HG02623 (cell line): Measurements from ENCODE around the gene TMED10.

ENCODE experiments used
- ATAC-seq: cut with Tn5 transposase; IDR thresholded peaks from one replicate; pipeline ENCODE4 v1.9.1; 2021; ENCODE audit warnings: moderate library complexity; ENCODE audit not compliant: unreplicated experiment

Gene TMED10

DNA sequence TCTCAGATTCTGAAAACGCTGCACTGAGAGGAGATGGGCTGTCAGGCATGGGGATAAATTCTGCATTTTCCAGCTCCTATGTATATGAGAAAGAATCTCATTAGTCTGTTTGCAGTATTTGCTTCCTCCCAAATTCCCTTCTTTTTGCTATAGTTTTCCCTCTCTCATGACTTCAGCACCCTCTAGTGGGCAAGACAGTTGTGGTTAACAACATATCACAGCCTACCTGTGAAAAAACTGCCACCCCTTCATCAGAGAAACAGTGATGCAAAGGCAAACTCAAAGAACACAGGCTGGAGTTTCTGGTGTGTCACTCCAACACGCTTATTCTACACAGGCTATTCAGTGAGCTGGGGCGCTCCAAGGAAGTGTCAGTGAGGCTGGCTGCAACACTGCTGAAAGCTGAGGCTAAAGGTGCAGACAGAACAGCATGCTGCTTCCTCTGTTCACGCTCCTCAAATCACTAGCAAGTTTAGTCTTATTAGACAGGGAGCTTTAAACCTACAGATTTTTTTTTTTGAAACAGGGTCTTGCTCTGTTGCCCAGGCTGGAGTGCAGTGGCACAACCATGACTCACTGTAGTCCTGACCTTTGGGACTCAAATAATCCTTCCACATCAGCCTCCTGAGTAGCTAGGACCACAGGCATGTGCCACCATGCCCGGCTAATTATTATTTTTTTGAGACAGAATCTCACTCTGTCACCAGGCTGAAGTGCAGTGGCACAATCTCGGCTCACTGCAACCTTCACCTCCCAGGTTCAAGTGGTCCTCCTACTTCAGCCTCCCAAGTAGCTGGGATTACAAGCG is 87.6 kb downstream of the TMED10 start:
- no peak for ATAC-seq

DNA sequence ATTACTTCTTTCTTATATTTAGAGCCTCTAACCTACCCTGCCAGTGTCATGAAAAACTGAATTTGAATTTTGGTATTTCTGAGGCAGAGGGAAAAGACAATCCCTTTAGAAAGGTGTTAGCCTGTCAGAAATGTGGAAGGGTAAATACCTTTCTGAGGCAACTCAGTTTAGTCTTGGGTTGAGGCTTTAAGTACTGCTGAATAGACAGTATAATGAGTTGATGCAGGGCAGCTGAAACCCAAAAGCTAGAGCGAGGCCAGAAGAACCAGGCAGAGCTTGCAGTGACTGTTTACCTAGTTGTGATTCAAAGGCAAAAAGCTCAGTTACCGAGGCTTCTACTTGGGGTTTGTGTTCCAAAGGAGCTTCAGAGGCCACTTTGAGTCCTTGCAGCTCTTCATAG is 88.3 kb downstream of the TMED10 start:
- no peak for ATAC-seq

DNA sequence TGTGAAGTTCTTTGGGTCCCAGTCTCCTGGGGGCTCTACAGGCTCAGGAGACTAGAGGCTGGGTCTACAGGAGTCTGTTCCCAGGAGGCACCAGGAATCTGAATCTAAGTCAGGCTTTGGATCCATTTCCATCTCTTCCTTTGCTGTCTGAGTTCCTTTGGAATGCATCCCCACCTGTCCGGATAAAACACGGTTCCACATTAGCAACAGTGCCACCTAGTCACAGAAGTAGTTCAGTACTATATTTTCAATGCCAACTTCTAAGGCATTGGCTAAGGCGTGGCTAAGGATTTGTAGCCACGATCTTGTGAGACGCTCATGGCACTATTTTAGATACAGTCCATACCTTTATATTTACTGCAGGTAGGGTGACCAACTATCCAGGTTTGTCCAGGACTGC is 91.9 kb downstream of the TMED10 start:
- no peak for ATAC-seq

DNA sequence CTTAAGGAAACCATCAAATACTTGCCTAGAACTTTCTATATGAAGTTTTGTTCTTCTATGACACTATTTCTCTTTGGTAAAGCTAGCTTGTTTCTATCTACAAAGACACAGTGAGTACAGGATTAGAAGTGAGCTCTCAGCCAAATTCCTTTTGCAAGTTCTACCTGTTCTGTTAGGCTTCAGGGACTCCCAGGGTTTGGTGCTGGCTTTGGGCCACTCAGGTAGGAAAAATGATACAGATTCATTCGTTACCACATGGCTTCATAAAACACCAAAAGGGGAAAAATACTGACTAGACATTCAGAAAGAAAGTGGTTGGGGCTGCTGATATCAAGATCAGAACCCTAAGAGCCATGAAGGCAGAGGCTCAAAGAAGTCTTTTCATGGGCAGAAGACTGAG is 93.1 kb downstream of the TMED10 start:
- no peak for ATAC-seq

DNA sequence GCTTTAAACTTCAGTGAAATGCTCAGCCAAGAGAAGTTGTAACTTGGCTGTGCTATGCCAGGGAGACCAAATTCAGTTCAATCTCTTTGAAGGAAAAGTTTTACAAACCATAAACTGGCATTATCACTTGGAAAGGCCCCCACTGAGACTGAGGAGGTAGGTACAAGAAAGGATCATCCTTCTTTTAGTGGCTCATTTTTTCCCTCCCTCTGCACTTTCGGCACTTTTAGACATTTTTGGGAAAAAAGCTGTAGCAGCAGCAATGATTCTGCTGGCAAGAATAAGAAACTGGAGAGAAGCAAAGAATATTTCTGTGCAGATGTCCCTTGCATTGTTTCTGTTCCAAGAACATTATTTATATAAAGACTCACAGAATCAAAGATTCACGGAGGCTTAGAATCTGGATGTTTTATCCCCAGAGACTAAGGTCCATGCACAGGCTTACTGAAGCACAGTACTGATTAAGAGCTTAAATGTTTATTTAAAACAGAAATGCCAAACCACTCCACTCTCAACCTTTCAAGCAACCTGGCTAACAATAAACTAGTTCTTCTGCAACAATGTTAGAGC is 94.7 kb downstream of the TMED10 start:
- no peak for ATAC-seq
